ENCODE measurements around the gene GJA3.

- TF ChIP-seq CTCF (IDR thresholded peaks at IDR 0.05; ENCODE audit: low read depth, low read length, poor library complexity, severe bottlenecking) (no peak), EZH2phosphoT487 (IDR thresholded peaks at IDR 0.05; ENCODE audit: borderline replicate concordance, low read length) (no peak)
These were observed 4.2 kb downstream of the GJA3 start for GRCh38 chr13:20156702-20157101.

Measured in DOHH2 (cell line).